Trophoblast cell (in vitro differentiated cells and primary cell): ENCODE data around the gene CISD3.

ENCODE experiments used
- DNase-seq, 2 donors: peaks; one replicate each; pipeline ENCODE4 v3.0.0-alpha.2; 2016
- H2AFZ ChIP-seq: 2 replicates; pipeline ENCODE4 v1.6.1; 2013; ENCODE audit warnings: low read length, moderate library complexity, mild to moderate bottlenecking; ENCODE audit not compliant: insufficient read depth, poor library complexity
- H2AK5ac ChIP-seq: 2 replicates; pipeline ENCODE4 v1.6.1; 2013; ENCODE audit warnings: mild to moderate bottlenecking, low read length
- H2BK120ac ChIP-seq: 2 replicates; pipeline ENCODE4 v1.6.1; 2013; ENCODE audit warnings: low read length, mild to moderate bottlenecking, moderate library complexity; ENCODE audit not compliant: insufficient read depth, poor library complexity
- H2BK12ac ChIP-seq: 2 replicates; pipeline ENCODE4 v1.6.1; 2013; ENCODE audit warnings: mild to moderate bottlenecking, low read length, moderate library complexity
- H2BK5ac ChIP-seq: 2 replicates; pipeline ENCODE4 v1.6.1; 2013; ENCODE audit warnings: low read length, low read depth, moderate library complexity, mild to moderate bottlenecking; ENCODE audit not compliant: poor library complexity
- H3K14ac ChIP-seq: 2 replicates; pipeline ENCODE4 v1.6.1; 2013; ENCODE audit warnings: mild to moderate bottlenecking, low read length
- H3K18ac ChIP-seq: 2 replicates; pipeline ENCODE4 v1.6.1; 2013; ENCODE audit warnings: mild to moderate bottlenecking, low read length
- H3K23ac ChIP-seq: 2 replicates; pipeline ENCODE4 v1.6.1; 2013; ENCODE audit warnings: low read length
- H3K27ac ChIP-seq: 2 replicates; pipeline ENCODE4 v1.5.1; 2013; ENCODE audit warnings: low read depth, mild to moderate bottlenecking, inconsistent platforms, low read length, moderate library complexity
- H3K27me3 ChIP-seq: 2 replicates; pipeline ENCODE4 v1.6.1; 2013; ENCODE audit warnings: inconsistent platforms, mild to moderate bottlenecking, low read length, moderate library complexity; ENCODE audit not compliant: insufficient read depth
- H3K36me3 ChIP-seq, 2 experiments: 1 replicate in 1 of 2; 2 replicates in 1 of 2; pipeline ENCODE4 v1.6.1; 2013; ENCODE audit warnings: low read length in 2 of 2, mild to moderate bottlenecking in 2 of 2, moderate library complexity in 1 of 2; ENCODE audit not compliant: insufficient read depth in 2 of 2, control insufficient read depth in 1 of 2
- H3K4ac ChIP-seq: 2 replicates; pipeline ENCODE4 v1.6.1; 2013; ENCODE audit warnings: low read depth, mild to moderate bottlenecking, low read length, moderate library complexity
- H3K4me1 ChIP-seq, 2 experiments: 1 replicate in 1 of 2; 2 replicates in 1 of 2; pipeline ENCODE4 v1.6.1; 2013; ENCODE audit warnings: low read length in 2 of 2, mild to moderate bottlenecking in 2 of 2, moderate library complexity in 1 of 2; ENCODE audit not compliant: insufficient read depth in 2 of 2, control insufficient read depth in 1 of 2
- H3K4me2 ChIP-seq: 2 replicates; pipeline ENCODE4 v1.6.1; 2013; ENCODE audit warnings: inconsistent platforms, mild to moderate bottlenecking, low read length, moderate library complexity
- H3K4me3 ChIP-seq: 2 replicates; pipeline ENCODE4 v1.5.1; 2013; ENCODE audit warnings: mild to moderate bottlenecking, low read depth, low read length, inconsistent platforms
- H3K79me1 ChIP-seq: one replicate; pipeline ENCODE4 v1.6.1; 2013; ENCODE audit warnings: low read length
- H3K79me2 ChIP-seq: 2 replicates; pipeline ENCODE4 v1.6.1; 2013; ENCODE audit warnings: low read length, mild to moderate bottlenecking; ENCODE audit not compliant: control insufficient read depth, insufficient read depth, poor library complexity
- H3K9ac ChIP-seq: 2 replicates; pipeline ENCODE4 v1.6.1; 2013; ENCODE audit warnings: mild to moderate bottlenecking, low read length
- H3K9me3 ChIP-seq: 2 replicates; pipeline ENCODE4 v1.6.1; 2013; ENCODE audit warnings: low read depth, mild to moderate bottlenecking, control low read depth, inconsistent platforms, low read length; ENCODE audit not compliant: insufficient read depth
- H4K12ac ChIP-seq: 2 replicates; pipeline ENCODE4 v1.6.1; 2013; ENCODE audit warnings: low read depth, mild to moderate bottlenecking, low read length, moderate library complexity
- H4K8ac ChIP-seq: 2 replicates; pipeline ENCODE4 v1.6.1; 2013; ENCODE audit warnings: low read depth, mild to moderate bottlenecking, low read length, moderate library complexity
- H4K91ac ChIP-seq: one replicate; pipeline ENCODE4 v1.6.1; 2013; ENCODE audit warnings: low read depth, mild to moderate bottlenecking, low read length, moderate library complexity
- WGBS: extraction: QIAGEN DNeasy Blood & Tissue Kit; methylation state at CpG from one replicate; pipeline ENCODE4 v1.1.7; 2013; ENCODE audit warnings: missing lambda C conversion rate; ENCODE audit not compliant: insufficient read length, insufficient coverage; ENCODE audit errors: extremely low coverage; 5-methylcytosine and 5-hydroxymethylcytosine counted together

The CISD3 gene

GRCh38 chr17:38690386-38690785 lies 39.8 kb upstream of the CISD3 start:
- Histone ChIP-seq H2BK12ac (no peak overlapping the region), H4K91ac (no peak overlapping the region), H4K8ac (no peak overlapping the region), H4K12ac (no peak overlapping the region), H3K4me1 (no peaks in the 10 kb centered on the region), H2AFZ (no peak overlapping the region), H3K4ac (no peak overlapping the region), H3K14ac (no peak overlapping the region), H3K79me2 (no peaks in the 10 kb centered on the region), H3K27me3 (no peaks in the 10 kb centered on the region), H2AK5ac (no peak overlapping the region), H3K36me3 (no peaks in the 10 kb centered on the region), H3K4me3 (no peak overlapping the region), H2BK5ac (no peak overlapping the region), H3K23ac (no peak overlapping the region), H3K9me3 (no peaks in the 10 kb centered on the region), H3K18ac (no peak overlapping the region), H2BK120ac (no peak overlapping the region), H3K9ac (no peak overlapping the region), H3K27ac (no peak overlapping the region), H3K79me1 (no peaks in the 10 kb centered on the region), H3K4me2 (no peak overlapping the region)
- no CpG with 5 or more reads among the region's 4 CpGs for WGBS
- no peak for DNase-seq

GRCh38 chr17:38691154-38691553 lies 39.0 kb upstream of the CISD3 start:
- Histone ChIP-seq H3K18ac (no peak overlapping the region), H3K79me1 (no peaks in the 10 kb centered on the region), H3K4me3 (no peak overlapping the region), H4K8ac (no peak overlapping the region), H2BK5ac (no peak overlapping the region), H2BK120ac (no peak overlapping the region), H3K79me2 (no peaks in the 10 kb centered on the region), H3K9ac (no peak overlapping the region), H3K27me3 (no peaks in the 10 kb centered on the region), H2BK12ac (no peak overlapping the region), H3K4me2 (no peak overlapping the region), H2AK5ac (no peak overlapping the region), H3K9me3 (no peaks in the 10 kb centered on the region), H3K14ac (no peak overlapping the region), H4K12ac (no peak overlapping the region), H2AFZ (no peak overlapping the region), H3K27ac (no peak overlapping the region), H3K4me1 (no peaks in the 10 kb centered on the region), H3K23ac (no peak overlapping the region), H4K91ac (no peak overlapping the region), H3K36me3 (no peaks in the 10 kb centered on the region), H3K4ac (no peak overlapping the region)
- DNase-seq, result no peak
- WGBS, result no CpG with 5 or more reads among the region's 4 CpGs

GRCh38 chr17:38693700-38694329 lies 36.3 kb upstream of the CISD3 start:
- Histone ChIP-seq H3K18ac (no peak overlapping the region), H3K9ac (no peak overlapping the region)

GRCh38 chr17:38697061-38697820 lies 32.9 kb upstream of the CISD3 start:
- Histone ChIP-seq H3K14ac (no peak overlapping the region), H3K23ac (no peak overlapping the region), H3K79me2 (no peaks in the 10 kb centered on the region), H3K18ac (no peak overlapping the region), H4K91ac (no peak overlapping the region), H3K4me3 (no peak overlapping the region), H3K9me3 (no peaks in the 10 kb centered on the region), H2BK12ac (no peak overlapping the region), H2BK120ac (no peak overlapping the region), H4K12ac (no peak overlapping the region), H3K79me1 (peaks cover 10% of the 10 kb centered on the region), H2AK5ac (no peak overlapping the region), H4K8ac (no peak overlapping the region), H2BK5ac (no peak overlapping the region), H3K4me1 (peaks cover 8 to 16% of the 10 kb centered on the region in 2 experiments), H3K9ac (no peak overlapping the region), H2AFZ (no peak overlapping the region), H3K4me2 (no peak overlapping the region), H3K36me3 (no peaks in the 10 kb centered on the region), H3K4ac (no peak overlapping the region), H3K27me3 (peaks cover 3% of the 10 kb centered on the region), H3K27ac (no peak overlapping the region)
- no peak for DNase-seq
- no CpG with 5 or more reads among the region's 4 CpGs for WGBS

More at GRCh38 chr17:38693700-38694329, 36.3 kb upstream of the CISD3 start:
- H3K79me1 ChIP-seq, result no peaks in the 10 kb centered on the region
- no peak overlapping the region for H3K4me2 ChIP-seq
- no peak overlapping the region for H3K27ac ChIP-seq
- no peak overlapping the region for H2BK5ac ChIP-seq
- no peak overlapping the region for H4K91ac ChIP-seq
- H2AFZ ChIP-seq, result no peak overlapping the region
- H2BK120ac ChIP-seq, result no peak overlapping the region
- no peaks in the 10 kb centered on the region for H3K79me2 ChIP-seq
- no peak overlapping the region for H3K4ac ChIP-seq
- WGBS, result no CpG with 5 or more reads among the region's 12 CpGs
- H4K8ac ChIP-seq, result no peak overlapping the region
- no peaks in the 10 kb centered on the region for H3K36me3 ChIP-seq
- H3K4me1 ChIP-seq, result peaks cover 0 to 1% of the 10 kb centered on the region in 2 experiments
- no peak overlapping the region for H2BK12ac ChIP-seq
- H3K23ac ChIP-seq, result no peak overlapping the region
- DNase-seq, result no peak
- H3K14ac ChIP-seq, result no peak overlapping the region
- H4K12ac ChIP-seq, result no peak overlapping the region
- no peaks in the 10 kb centered on the region for H3K9me3 ChIP-seq
- H3K27me3 ChIP-seq, result peaks cover 1% of the 10 kb centered on the region
- no peak overlapping the region for H3K4me3 ChIP-seq
- no peak overlapping the region for H2AK5ac ChIP-seq
